ENCODE results near the gene SLC15A3.

SLC15A3 gene

DNA sequence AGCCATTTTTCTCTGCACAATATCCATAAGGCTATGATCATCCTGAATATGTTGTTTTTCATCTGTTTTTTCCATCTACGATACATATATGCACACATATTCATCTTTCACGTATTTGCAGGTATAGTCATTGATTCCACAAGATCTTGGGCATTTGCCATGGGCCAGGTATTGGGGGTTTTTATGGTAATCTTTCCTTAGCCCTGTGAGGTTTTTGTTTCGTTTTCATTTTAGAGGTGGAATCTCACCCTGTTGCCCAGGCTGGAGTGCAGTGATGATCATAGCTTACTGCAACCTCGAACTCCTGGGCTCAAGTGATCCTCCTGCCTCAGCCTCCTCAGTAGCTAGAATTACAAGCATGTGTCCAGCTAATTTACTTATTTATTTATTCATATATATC is 39.5 kb upstream of the SLC15A3 start:
- H3K36me3 ChIP-seq (ENCODE audit: control insufficient read depth in 2 of 2, insufficient read depth in 1 of 2, low read length in 2 of 2), result no peaks in the 10 kb centered on the region
- ChIA-PET CTCF (interaction anchor here (0.7 to 2.2 kb wide), 2 partner anchors 21 to 92 kb away, joined by 3 to 10 read pairs; no protein-coding TSS in a partner anchor), POLR2A (no interaction called here)
- H3K4me1 ChIP-seq (ENCODE audit: control insufficient read depth, insufficient read depth, low read length), result no peaks in the 10 kb centered on the region
- H3K4me3 ChIP-seq (ENCODE audit: low read depth, low read length), result no peak overlapping the region
- TF ChIP-seq ZNF791 (tag by site-specific recombination; IDR thresholded peaks at IDR 0.05), result no peak
- TF ChIP-seq ZNF837 (tag by site-specific recombination; IDR thresholded peaks at IDR 0.05), result no peak
- no peak for TF ChIP-seq ZNF747 (tag by site-specific recombination; IDR thresholded peaks at IDR 0.05)
- no peak for TF ChIP-seq ZBTB21 (tag by site-specific recombination; IDR thresholded peaks at IDR 0.05)
- no peak for TF ChIP-seq ZNF843 (tag by site-specific recombination; IDR thresholded peaks at IDR 0.05)
- TF ChIP-seq, protein P1, sequence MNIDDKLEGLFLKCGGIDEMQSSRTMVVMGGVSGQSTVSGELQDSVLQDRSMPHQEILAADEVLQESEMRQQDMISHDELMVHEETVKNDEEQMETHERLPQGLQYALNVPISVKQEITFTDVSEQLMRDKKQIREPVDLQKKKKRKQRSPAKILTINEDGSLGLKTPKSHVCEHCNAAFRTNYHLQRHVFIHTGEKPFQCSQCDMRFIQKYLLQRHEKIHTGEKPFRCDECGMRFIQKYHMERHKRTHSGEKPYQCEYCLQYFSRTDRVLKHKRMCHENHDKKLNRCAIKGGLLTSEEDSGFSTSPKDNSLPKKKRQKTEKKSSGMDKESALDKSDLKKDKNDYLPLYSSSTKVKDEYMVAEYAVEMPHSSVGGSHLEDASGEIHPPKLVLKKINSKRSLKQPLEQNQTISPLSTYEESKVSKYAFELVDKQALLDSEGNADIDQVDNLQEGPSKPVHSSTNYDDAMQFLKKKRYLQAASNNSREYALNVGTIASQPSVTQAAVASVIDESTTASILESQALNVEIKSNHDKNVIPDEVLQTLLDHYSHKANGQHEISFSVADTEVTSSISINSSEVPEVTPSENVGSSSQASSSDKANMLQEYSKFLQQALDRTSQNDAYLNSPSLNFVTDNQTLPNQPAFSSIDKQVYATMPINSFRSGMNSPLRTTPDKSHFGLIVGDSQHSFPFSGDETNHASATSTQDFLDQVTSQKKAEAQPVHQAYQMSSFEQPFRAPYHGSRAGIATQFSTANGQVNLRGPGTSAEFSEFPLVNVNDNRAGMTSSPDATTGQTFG (tag by site-specific recombination; IDR thresholded peaks at IDR 0.05; ENCODE audit: borderline replicate concordance), result no peak
- TF ChIP-seq, protein P2, sequence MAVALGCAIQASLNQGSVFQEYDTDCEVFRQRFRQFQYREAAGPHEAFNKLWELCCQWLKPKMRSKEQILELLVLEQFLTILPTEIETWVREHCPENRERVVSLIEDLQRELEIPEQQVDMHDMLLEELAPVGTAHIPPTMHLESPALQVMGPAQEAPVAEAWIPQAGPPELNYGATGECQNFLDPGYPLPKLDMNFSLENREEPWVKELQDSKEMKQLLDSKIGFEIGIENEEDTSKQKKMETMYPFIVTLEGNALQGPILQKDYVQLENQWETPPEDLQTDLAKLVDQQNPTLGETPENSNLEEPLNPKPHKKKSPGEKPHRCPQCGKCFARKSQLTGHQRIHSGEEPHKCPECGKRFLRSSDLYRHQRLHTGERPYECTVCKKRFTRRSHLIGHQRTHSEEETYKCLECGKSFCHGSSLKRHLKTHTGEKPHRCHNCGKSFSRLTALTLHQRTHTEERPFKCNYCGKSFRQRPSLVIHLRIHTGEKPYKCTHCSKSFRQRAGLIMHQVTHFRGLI (tag by site-specific recombination; IDR thresholded peaks at IDR 0.05), result no peak
- TF ChIP-seq ZNF830 (tag by site-specific recombination; IDR thresholded peaks at IDR 0.05; ENCODE audit: low read depth), result no peak
- no peak for TF ChIP-seq RBAK (tag by site-specific recombination; IDR thresholded peaks at IDR 0.05)
- TF ChIP-seq, protein P3, sequence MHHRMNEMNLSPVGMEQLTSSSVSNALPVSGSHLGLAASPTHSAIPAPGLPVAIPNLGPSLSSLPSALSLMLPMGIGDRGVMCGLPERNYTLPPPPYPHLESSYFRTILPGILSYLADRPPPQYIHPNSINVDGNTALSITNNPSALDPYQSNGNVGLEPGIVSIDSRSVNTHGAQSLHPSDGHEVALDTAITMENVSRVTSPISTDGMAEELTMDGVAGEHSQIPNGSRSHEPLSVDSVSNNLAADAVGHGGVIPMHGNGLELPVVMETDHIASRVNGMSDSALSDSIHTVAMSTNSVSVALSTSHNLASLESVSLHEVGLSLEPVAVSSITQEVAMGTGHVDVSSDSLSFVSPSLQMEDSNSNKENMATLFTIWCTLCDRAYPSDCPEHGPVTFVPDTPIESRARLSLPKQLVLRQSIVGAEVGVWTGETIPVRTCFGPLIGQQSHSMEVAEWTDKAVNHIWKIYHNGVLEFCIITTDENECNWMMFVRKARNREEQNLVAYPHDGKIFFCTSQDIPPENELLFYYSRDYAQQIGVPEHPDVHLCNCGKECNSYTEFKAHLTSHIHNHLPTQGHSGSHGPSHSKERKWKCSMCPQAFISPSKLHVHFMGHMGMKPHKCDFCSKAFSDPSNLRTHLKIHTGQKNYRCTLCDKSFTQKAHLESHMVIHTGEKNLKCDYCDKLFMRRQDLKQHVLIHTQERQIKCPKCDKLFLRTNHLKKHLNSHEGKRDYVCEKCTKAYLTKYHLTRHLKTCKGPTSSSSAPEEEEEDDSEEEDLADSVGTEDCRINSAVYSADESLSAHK (tag by site-specific recombination; IDR thresholded peaks at IDR 0.05), result no peak
- TF ChIP-seq ZNF24 (tag by site-specific recombination; IDR thresholded peaks at IDR 0.05), result no peak
- H3K9me3 ChIP-seq (ENCODE audit: control insufficient read depth, insufficient read depth, low read depth, low read length), result no peaks in the 10 kb centered on the region
- no peak overlapping the region for H3K27ac ChIP-seq (ENCODE audit: extremely low read depth, low read depth, low read length)

DNA sequence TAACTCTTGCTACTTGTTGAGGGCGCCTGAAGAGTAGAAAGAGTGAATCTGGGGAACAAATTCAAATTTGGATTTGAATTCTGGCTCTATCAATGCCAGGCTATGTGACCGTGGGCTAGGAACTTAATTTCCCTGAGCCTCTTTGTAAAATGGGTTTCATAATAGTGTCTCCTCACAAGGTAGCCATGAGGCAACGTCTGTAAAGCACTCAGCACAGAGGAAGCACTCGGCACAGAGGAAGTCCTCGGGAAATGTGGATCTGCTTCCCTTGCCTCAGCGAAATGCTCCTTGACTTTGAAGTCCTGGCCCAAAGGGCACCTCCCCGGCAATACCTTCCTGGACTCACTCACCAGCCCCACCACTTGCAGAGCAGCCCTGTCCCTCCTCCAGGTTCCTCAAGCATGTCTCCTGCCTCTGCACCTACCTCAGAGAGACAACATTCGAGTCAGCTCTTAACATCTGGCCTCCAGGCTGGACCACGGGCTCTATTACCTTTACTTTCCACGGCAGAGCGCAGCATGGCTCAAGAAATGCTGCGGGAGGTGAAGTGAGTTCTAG is 37.2 kb upstream of the SLC15A3 start:
- CTCF ChIA-PET, result interaction anchor here (0.6 kb wide), 1 partner anchor 198 kb away, joined by 4 read pairs; no protein-coding TSS in a partner anchor
- TF ChIP-seq, protein P4, sequence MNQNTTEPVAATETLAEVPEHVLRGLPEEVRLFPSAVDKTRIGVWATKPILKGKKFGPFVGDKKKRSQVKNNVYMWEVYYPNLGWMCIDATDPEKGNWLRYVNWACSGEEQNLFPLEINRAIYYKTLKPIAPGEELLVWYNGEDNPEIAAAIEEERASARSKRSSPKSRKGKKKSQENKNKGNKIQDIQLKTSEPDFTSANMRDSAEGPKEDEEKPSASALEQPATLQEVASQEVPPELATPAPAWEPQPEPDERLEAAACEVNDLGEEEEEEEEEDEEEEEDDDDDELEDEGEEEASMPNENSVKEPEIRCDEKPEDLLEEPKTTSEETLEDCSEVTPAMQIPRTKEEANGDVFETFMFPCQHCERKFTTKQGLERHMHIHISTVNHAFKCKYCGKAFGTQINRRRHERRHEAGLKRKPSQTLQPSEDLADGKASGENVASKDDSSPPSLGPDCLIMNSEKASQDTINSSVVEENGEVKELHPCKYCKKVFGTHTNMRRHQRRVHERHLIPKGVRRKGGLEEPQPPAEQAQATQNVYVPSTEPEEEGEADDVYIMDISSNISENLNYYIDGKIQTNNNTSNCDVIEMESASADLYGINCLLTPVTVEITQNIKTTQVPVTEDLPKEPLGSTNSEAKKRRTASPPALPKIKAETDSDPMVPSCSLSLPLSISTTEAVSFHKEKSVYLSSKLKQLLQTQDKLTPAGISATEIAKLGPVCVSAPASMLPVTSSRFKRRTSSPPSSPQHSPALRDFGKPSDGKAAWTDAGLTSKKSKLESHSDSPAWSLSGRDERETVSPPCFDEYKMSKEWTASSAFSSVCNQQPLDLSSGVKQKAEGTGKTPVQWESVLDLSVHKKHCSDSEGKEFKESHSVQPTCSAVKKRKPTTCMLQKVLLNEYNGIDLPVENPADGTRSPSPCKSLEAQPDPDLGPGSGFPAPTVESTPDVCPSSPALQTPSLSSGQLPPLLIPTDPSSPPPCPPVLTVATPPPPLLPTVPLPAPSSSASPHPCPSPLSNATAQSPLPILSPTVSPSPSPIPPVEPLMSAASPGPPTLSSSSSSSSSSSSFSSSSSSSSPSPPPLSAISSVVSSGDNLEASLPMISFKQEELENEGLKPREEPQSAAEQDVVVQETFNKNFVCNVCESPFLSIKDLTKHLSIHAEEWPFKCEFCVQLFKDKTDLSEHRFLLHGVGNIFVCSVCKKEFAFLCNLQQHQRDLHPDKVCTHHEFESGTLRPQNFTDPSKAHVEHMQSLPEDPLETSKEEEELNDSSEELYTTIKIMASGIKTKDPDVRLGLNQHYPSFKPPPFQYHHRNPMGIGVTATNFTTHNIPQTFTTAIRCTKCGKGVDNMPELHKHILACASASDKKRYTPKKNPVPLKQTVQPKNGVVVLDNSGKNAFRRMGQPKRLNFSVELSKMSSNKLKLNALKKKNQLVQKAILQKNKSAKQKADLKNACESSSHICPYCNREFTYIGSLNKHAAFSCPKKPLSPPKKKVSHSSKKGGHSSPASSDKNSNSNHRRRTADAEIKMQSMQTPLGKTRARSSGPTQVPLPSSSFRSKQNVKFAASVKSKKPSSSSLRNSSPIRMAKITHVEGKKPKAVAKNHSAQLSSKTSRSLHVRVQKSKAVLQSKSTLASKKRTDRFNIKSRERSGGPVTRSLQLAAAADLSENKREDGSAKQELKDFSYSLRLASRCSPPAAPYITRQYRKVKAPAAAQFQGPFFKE (tag by site-specific recombination; IDR thresholded peaks at IDR 0.05; ENCODE audit: borderline replicate concordance), result no peak
- TF ChIP-seq ZEB2 (tag by site-specific recombination; IDR thresholded peaks at IDR 0.05) (no peak), ZNF16 (tag by site-specific recombination; IDR thresholded peaks at IDR 0.05; ENCODE audit: low read depth) (no peak), SP7 (tag by site-specific recombination; IDR thresholded peaks at IDR 0.05) (no peak), ZNF266 (tag by site-specific recombination; IDR thresholded peaks at IDR 0.05; ENCODE audit: low read depth) (no peak), ZNF48 (tag by site-specific recombination; IDR thresholded peaks at IDR 0.05) (no peak), ZNF561 (tag by site-specific recombination; IDR thresholded peaks at IDR 0.05; ENCODE audit: borderline replicate concordance) (no peak)
- TF ChIP-seq, protein P5, sequence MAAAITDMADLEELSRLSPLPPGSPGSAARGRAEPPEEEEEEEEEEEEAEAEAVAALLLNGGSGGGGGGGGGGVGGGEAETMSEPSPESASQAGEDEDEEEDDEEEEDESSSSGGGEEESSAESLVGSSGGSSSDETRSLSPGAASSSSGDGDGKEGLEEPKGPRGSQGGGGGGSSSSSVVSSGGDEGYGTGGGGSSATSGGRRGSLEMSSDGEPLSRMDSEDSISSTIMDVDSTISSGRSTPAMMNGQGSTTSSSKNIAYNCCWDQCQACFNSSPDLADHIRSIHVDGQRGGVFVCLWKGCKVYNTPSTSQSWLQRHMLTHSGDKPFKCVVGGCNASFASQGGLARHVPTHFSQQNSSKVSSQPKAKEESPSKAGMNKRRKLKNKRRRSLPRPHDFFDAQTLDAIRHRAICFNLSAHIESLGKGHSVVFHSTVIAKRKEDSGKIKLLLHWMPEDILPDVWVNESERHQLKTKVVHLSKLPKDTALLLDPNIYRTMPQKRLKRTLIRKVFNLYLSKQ (tag by site-specific recombination; IDR thresholded peaks at IDR 0.05; ENCODE audit: borderline replicate concordance), result no peak

More for the DNA sequence above, 37.2 kb upstream of the SLC15A3 start:
- Histone ChIP-seq H3K36me3 (ENCODE audit: control insufficient read depth in 2 of 2, insufficient read depth in 1 of 2, low read length in 2 of 2) (no peaks in the 10 kb centered on the region), H3K4me1 (ENCODE audit: control insufficient read depth, insufficient read depth, low read length) (no peaks in the 10 kb centered on the region), H3K4me3 (ENCODE audit: low read depth, low read length) (no peak overlapping the region), H3K27ac (ENCODE audit: extremely low read depth, low read depth, low read length) (no peak overlapping the region), H3K9me3 (ENCODE audit: control insufficient read depth, insufficient read depth, low read depth, low read length) (no peaks in the 10 kb centered on the region)
- POLR2A ChIA-PET, result no interaction called here

Measured in HEK293 (cell line).